Activated naive CD8-positive, alpha-beta T cell treated with anti-CD3 and anti-CD28 coated beads, Interleukin-2, amount 50 U/mL, for 24 hours (primary cell): ENCODE measurements around the gene KLF11.
"Not testable (repeated sequence)": the region's sequence is repeated elsewhere in the genome, so short reads cannot be mapped to it uniquely, and the experiment has no call there.

Experiments used
- ATAC-seq: fragments of 150-1000 bp; cut with Tn5 transposase; one replicate; pipeline ENCODE4 v1.10.0; 2021
- DNase-seq: peaks from one replicate; pipeline ENCODE4 v3.0.0; 2021
- H3K27ac Mint-ChIP-seq: one replicate; pipeline ENCODE4 v1.8.0; 2021; ENCODE audit warnings: mild to moderate bottlenecking, mixed read lengths
- H3K27me3 Mint-ChIP-seq: one replicate; pipeline ENCODE4 v1.8.0; 2021; ENCODE audit warnings: mixed read lengths
- H3K36me3 Mint-ChIP-seq: one replicate; pipeline ENCODE4 v1.8.0; 2021; ENCODE audit warnings: low read depth, mixed read lengths
- H3K4me1 Mint-ChIP-seq: one replicate; pipeline ENCODE4 v1.8.0; 2021; ENCODE audit warnings: mixed read lengths
- H3K4me3 Mint-ChIP-seq: one replicate; pipeline ENCODE4 v1.8.0; 2021; ENCODE audit warnings: mild to moderate bottlenecking, moderate library complexity, mixed read lengths
- H3K9me3 Mint-ChIP-seq: one replicate; pipeline ENCODE4 v1.8.0; 2021; ENCODE audit warnings: mixed read lengths

KLF11 gene

DNA sequence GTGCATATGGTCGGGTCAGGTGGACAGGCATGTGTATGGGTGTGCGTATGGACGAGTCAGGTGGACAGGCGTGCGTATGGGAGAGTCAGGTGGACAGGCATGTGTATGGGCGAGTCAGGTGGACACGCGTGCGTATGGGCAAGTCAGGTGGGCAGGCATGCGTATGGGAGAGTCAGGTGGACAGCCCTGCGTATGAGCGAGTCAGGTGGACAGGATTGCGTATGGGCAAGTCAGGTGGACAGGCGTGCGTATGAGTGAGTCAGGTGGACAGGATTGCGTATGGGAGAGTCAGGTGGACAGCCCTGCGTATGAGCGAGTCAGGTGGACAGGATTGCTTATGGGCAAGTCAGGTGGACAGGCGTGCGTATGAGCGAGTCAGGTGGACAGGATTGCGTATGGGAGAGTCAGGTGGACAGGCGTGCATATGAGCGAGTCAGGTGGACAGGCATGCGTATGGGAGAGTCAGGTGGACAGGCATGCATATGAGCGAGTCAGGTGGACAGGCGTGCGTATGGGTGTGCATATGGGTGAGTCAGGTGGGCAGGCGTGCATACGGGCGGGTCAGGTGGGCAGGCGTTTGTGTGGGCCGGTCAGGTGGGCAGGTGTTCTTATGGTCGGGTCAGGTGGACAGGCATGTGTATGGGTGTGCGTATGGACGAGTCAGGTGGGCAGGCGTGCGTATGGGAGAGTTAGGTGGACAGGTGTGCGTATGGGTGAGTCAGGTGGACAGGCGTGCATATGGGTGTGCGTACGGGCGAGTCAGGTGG lies 29.5 kb upstream of the KLF11 start:
- ATAC-seq, H3K27me3 Mint-ChIP-seq, H3K4me3 Mint-ChIP-seq, H3K36me3 Mint-ChIP-seq, H3K9me3 Mint-ChIP-seq, H3K27ac Mint-ChIP-seq, H3K4me1 Mint-ChIP-seq, DNase-seq: not testable (repeated sequence)

DNA sequence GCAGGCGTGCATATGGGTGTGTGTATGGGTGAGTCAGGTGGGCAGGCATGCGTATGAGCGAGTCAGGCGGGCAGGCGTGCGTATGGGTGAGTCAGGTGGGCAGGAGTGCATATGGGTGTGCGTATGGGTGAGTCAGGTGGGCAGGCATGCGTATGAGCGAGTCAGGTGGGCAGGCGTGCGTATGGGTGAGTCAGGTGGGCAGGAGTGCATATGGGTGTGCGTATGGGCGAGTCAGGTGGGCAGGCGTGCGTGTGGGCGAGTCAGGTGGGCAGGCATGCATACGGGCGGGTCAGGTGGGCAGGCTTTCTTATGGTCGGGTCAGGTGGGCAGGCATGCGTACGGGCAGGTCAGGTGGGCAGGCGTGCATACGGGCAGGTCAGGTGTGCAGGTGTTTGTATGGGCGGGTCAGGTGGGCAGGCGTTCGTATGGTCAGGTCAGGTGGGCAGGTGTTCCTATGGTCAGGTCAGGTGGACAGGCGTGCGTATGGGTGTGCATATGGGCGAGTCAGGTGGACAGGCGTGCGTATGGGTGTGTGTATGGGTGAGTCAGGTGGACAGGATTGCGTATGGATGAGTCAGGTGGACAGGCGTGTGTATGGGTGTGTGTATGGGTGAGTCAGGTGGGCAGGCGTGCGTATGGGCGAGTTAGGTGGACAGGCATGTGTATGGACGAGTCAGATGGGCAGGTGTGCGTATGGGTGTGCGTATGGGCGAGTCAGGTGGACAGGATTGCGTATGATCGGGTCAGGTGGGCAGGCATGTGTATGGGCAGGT lies 28.7 kb upstream of the KLF11 start:
- ATAC-seq (no peak), DNase-seq (no peak)
- H3K4me3 Mint-ChIP-seq: no peak overlapping the region
- H3K9me3 Mint-ChIP-seq: no peaks in the 10 kb centered on the region
- no peaks in the 10 kb centered on the region for H3K4me1 Mint-ChIP-seq
- H3K36me3 Mint-ChIP-seq: no peaks in the 10 kb centered on the region
- no peak overlapping the region for H3K27ac Mint-ChIP-seq
- H3K27me3 Mint-ChIP-seq: no peaks in the 10 kb centered on the region

DNA sequence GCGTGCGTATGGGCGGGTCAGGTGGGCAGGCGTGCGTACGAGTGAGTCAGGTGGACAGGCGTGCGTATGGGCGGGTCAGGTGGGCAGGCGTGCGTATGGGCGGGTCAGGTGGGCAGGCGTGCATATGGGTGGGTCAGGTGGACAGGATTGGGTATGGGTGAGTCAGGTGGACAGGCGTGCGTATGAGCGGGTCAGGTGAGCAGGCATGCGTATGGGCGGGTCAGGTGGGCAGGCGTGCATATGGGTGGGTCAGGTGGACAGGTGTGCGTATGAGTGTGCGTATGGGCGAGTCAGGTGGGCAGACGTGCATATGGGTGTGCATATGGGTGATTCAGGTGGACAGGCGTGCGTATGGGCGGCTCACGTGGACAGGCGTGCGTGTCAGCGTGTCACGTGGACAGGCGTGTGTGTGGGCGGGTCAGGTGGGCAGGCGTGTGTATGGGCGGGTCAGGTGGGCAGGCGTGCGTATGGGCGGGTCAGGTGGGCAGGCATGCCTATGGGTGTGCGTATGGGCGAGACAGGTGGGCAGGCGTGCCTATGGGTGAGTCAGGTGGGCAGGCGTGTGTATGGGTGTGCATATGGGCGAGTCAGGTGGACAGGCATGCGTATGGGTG lies 27.9 kb upstream of the KLF11 start:
- not testable (repeated sequence) for H3K36me3 Mint-ChIP-seq, H3K9me3 Mint-ChIP-seq, H3K27me3 Mint-ChIP-seq, ATAC-seq, H3K4me3 Mint-ChIP-seq, H3K27ac Mint-ChIP-seq, DNase-seq, H3K4me1 Mint-ChIP-seq

DNA sequence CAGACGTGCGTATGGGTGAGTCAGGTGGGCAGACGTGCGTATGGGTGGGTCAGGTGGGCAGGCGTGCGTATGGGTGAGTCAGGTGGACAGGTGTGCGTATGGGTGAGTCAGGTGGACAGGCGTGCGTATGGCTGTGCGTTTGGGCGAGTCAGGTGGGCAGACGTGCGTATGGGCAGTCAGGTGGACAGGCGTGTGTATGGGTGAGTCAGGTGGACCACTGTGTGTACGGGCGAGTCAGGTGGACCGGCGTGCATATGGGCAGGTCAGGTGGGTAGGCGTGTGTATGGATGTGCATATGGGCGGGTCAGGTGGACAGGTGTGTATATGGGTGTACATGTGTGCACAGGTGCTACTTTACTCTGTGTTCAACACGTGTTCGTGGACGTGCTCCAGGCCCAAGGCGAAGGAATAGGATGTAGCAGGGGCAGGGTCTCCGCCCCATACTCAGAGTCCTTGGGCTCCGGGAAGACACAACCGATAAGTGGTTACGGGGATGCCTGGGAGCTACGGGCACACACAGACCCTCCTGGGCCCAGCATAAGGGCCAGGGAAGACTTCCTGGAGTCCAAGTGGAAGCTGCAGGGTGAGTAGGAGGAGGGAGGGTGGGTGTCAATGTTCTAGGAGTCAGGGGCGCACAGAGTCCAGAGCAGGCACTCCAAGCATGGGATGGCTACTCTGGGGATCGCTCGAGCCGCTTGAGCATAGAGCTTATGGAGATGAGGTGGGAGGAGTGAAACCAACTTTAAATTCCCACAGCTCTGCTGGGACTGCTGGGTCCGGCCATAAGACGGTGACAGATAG lies 27.1 kb upstream of the KLF11 start:
- Mint-ChIP-seq H3K27me3 (no peaks in the 10 kb centered on the region), H3K4me3 (no peak overlapping the region), H3K27ac (no peak overlapping the region), H3K9me3 (no peaks in the 10 kb centered on the region), H3K4me1 (no peaks in the 10 kb centered on the region), H3K36me3 (no peaks in the 10 kb centered on the region)
- peak; percentile 16 for ATAC-seq
- DNase-seq: no peak

DNA sequence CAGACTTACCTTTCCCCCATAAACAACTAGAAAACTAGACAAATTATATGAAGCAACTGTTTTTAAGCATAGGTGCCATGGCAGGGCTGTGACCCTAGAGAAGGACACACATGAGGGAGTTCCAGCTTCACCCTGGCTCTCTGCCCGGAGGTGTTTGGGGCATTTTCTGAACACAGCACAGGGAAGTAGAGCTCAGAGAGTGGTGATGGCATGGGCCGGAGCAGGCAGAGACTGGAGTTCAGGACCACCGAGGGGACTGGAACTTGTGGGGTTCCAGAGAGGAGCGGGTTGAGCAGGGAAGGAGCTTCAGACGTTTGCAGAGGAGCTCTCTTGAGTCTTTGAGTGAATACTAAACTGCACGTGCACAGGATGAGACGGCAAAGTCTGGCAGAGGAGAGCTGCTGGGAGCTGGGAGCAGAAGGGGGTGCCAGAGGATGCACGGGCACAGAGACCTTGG lies 26.5 kb upstream of the KLF11 start:
- DNase-seq (no peak), ATAC-seq (no peak)
- no peaks in the 10 kb centered on the region for H3K36me3 Mint-ChIP-seq
- H3K4me1 Mint-ChIP-seq: no peaks in the 10 kb centered on the region
- no peak overlapping the region for H3K4me3 Mint-ChIP-seq
- no peak overlapping the region for H3K27ac Mint-ChIP-seq
- H3K9me3 Mint-ChIP-seq: no peaks in the 10 kb centered on the region
- no peaks in the 10 kb centered on the region for H3K27me3 Mint-ChIP-seq

DNA sequence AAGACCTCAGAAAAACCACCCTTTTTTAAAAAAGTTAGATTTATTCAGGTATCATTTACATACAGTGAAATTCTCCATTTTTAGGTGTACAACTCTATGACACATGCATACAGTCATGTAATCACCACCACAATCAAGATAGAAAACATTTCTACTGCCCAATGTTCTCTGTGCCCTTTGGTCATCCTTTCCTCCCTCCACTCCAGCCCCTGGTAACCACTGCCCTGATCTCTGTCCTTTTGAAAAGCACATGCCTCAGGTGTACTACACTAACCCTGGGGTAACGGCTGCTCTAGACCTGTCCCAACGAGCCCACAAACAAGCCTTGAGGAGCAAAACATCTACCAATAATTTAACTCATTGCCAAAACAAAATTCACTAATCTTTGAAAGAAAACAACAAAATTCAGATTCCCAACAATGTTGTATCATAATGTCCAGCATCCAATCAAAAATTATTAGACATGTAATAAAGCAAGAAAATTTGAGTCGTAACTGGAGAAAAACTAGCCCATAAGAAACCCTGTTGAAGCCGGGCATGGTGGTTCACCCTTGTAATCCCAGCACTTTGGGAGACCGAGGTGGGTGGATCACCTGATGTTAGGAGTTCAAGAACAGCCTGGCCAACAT lies 25.9 kb upstream of the KLF11 start:
- Mint-ChIP-seq H3K4me3 (no peak overlapping the region), H3K27me3 (no peaks in the 10 kb centered on the region), H3K9me3 (no peaks in the 10 kb centered on the region), H3K27ac (no peak overlapping the region), H3K4me1 (no peaks in the 10 kb centered on the region), H3K36me3 (no peaks in the 10 kb centered on the region)
- DNase-seq (no peak), ATAC-seq (no peak)

DNA sequence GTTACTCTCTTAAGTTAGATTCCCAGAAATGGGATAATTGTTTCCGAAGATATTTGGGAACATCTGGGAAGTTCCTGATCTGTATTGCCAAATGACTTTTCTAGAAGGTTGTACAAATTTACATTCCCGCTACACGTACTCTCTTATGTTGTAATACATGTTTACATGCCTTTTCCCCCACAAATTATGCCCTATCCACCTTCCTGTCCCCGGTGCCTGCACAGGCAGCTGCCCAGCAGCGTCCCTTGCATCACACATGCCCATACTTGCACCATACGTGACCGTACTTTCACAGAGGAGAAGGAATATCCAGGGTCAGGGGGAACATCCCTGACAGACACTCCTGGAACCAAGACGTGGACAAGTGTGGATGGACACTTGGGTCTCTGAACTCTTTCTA lies 24.2 kb upstream of the KLF11 start:
- H3K9me3 Mint-ChIP-seq: no peaks in the 10 kb centered on the region
- H3K27ac Mint-ChIP-seq: no peak overlapping the region
- ATAC-seq (no peak), DNase-seq (no peak)
- H3K4me1 Mint-ChIP-seq: no peaks in the 10 kb centered on the region
- H3K27me3 Mint-ChIP-seq: no peaks in the 10 kb centered on the region
- no peak overlapping the region for H3K4me3 Mint-ChIP-seq
- H3K36me3 Mint-ChIP-seq: no peaks in the 10 kb centered on the region

DNA sequence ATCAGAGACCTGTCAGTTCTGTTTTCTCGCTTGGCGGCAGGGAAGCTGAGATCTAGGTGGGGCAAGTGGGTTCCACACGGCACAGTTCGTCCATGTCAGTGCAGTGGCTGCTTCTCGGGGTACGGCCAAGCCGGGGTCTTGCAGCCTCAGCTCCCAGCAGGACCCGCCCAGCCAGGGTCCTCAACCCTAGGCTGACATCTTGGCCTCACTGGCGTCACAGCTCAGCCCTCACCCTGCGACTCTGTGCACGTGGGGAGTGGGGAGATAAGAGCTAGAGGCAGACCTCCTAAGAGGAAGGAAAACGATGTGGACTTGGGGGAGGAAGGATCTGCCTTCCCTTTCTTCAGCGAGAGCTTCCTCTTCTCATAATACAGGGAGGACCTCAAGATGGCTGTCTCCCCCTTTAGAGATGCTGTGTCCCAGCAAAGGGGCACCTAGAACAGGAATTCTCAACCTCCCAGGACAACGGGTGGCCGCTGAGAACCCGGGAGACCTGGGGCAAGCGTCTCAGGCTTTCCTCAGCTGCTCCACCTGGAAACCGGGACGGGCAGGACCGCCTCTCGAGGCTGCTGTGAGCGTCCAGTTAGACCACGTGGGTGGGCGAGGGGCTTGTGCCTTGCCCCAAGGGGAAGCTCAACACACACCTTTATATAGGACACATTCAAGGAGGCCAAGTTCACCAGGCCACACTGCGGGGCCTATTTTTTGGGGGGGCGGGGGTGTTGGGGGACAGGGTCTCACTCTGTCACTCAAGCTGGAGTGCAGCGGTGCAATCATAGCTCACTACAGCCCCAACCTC lies 23.5 kb upstream of the KLF11 start:
- Mint-ChIP-seq H3K27ac (no peak overlapping the region), H3K9me3 (no peaks in the 10 kb centered on the region), H3K27me3 (no peaks in the 10 kb centered on the region), H3K4me3 (no peak overlapping the region), H3K4me1 (no peaks in the 10 kb centered on the region), H3K36me3 (no peaks in the 10 kb centered on the region)
- no peak for ATAC-seq
- no peak for DNase-seq

DNA sequence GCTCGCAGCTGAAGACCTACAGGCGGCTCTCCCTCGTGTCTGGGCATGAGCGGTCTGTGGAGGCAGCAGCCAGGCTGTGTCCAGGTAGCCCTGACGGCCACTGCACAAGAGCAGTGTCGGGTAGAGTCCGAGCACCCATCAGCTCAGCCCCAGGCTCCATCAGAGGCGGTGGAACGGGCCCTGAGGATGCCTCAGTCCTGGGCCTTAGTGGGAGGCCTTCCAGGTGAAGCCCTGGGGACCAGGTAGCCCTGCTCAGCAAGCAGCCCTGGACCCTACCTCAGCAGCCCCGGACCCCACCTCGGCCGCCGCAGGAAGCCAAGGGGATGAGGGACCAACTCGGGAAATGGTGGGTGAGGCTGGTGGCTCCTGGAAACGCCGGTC lies 21.3 kb upstream of the KLF11 start:
- DNase-seq (no peak), ATAC-seq (no peak)
- Mint-ChIP-seq H3K27me3 (no peaks in the 10 kb centered on the region), H3K27ac (no peak overlapping the region), H3K4me1 (no peaks in the 10 kb centered on the region), H3K4me3 (no peak overlapping the region), H3K36me3 (no peaks in the 10 kb centered on the region), H3K9me3 (no peaks in the 10 kb centered on the region)

DNA sequence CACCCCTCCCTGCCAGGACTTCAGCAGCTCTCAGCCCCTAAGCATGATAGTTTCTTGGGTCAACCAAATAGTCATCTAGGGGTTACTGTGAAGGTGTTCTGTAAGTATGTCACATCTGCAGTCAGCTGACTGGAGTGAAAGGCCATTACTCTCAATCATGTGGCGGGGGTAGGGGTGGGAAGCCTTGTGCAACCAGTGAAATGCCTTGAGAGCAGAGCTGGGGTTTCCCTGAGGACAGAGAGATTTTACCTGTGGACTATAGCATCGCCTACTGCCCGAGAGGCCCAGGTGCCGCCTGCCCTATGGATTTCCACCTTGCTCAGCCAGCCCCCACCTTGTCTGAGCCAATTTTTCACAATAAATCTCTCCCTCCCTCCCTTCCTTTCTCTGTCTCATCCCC lies 20.9 kb upstream of the KLF11 start:
- no peak overlapping the region for H3K4me3 Mint-ChIP-seq
- ATAC-seq (no peak), DNase-seq (no peak)
- H3K27ac Mint-ChIP-seq: no peak overlapping the region
- no peaks in the 10 kb centered on the region for H3K27me3 Mint-ChIP-seq
- no peaks in the 10 kb centered on the region for H3K4me1 Mint-ChIP-seq
- no peaks in the 10 kb centered on the region for H3K9me3 Mint-ChIP-seq
- no peaks in the 10 kb centered on the region for H3K36me3 Mint-ChIP-seq

DNA sequence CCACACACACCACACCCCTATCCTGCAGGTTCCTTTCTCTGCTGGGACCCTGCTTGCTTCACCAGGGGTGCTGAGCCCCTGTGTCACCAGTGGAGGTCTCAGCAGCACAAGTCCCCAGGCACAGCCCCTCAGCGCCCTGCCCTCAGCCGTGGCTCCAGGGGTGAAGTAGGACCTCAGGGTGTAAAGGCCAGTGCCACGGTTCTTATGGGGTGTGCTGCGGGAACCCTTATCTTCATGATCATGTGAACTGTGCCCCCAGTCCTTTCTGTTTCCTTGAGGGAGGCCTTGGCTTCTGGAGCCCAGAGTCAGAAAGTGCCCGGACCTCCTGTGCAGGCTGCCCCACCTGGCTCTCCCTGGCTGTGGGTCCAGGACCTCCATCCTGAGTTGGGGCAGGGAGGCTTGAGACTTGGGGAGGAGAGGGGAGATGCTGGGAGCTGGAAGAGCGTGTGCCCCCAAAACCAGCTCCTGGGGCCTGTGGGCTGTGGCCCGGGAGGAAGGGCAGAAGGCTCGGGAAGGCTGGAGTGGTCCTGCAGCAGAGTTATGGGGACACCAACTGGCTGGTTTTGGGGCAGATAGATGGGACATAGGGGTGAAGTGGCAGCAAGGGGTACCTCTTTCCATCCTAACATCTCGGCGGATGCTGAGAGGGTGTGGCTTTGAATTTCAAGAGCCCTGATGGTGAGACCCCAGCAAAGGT lies 20.2 kb upstream of the KLF11 start:
- no peak for DNase-seq
- ATAC-seq: no peak
- no peak overlapping the region for H3K4me3 Mint-ChIP-seq
- H3K36me3 Mint-ChIP-seq: no peaks in the 10 kb centered on the region
- no peaks in the 10 kb centered on the region for H3K4me1 Mint-ChIP-seq
- H3K27me3 Mint-ChIP-seq: no peaks in the 10 kb centered on the region
- H3K27ac Mint-ChIP-seq: no peak overlapping the region
- H3K9me3 Mint-ChIP-seq: no peaks in the 10 kb centered on the region

DNA sequence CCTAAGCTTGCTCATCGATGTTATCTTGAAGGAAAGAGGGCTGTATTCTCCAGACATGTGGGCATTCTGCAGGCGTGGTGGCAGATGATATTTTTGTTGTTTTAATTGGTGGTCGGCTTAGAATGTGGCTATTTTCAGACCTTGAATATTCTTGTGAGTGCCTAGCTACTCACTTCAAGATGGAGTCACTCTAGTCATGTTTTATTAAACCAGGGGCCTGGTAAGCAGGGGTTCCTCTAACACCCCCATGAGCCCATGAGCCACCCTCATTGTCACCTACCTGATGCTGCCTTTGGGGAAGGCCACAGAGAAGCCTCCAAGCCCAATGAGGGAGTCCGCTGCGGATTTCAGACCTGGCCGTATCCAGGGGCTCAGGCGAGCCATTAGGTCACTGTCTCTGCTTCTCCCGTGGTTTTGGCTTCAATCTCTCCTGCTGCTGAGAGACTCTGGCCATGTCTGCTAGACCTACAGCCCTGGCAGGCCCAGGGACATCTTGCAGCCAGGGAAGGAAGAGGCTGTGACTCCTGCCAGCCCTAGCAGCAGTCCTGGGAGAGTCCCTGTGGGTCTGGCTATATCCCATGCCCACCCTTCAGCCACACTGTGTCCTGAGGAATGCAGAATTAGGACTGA lies 16.3 kb upstream of the KLF11 start:
- H3K4me3 Mint-ChIP-seq: no peak overlapping the region
- H3K36me3 Mint-ChIP-seq: no peaks in the 10 kb centered on the region
- DNase-seq (no peak), ATAC-seq (no peak)
- no peaks in the 10 kb centered on the region for H3K27me3 Mint-ChIP-seq
- no peak overlapping the region for H3K27ac Mint-ChIP-seq
- no peaks in the 10 kb centered on the region for H3K9me3 Mint-ChIP-seq
- peaks cover 20% of the 10 kb centered on the region for H3K4me1 Mint-ChIP-seq
